Lung (tissue), 12 donors: ENCODE measurements around the gene COL16A1. TPM values are rescaled to one million over a fixed set of nuclear protein-coding genes. Genes with fewer than 3 reads are reported as not detected.

Source experiments
- ATAC-seq: fragments of 200-7000 bp; cut with Tn5 transposase; one replicate; pipeline ENCODE4 v1.9.1; 2020; ENCODE audit warnings: moderate number of reproducible peaks; ENCODE audit not compliant: insufficient read depth, low FRiP score
- DNase-seq, 3 donors: peaks; one replicate each; pipeline ENCODE4 v3.0.0-alpha.2; 2013 to 2017
- H3K27ac ChIP-seq, 2 donors: one replicate each; pipeline ENCODE4 v1.5.1; 2013; ENCODE audit warnings: mild to moderate bottlenecking in 2 of 2, moderate library complexity in 2 of 2, control low read depth in 1 of 2, inconsistent platforms in 1 of 2, low read depth in 1 of 2, low read length in 1 of 2
- H3K27me3 ChIP-seq, 3 donors: one replicate each; pipeline ENCODE4 v1.5.1; 2013; ENCODE audit warnings: low read length in 2 of 3; ENCODE audit not compliant: control insufficient read depth in 3 of 3, insufficient read depth in 3 of 3
- H3K36me3 ChIP-seq, 4 donors: one replicate each; pipeline ENCODE4 v1.5.1; 2013; ENCODE audit warnings: low read length in 4 of 4, mild to moderate bottlenecking in 1 of 4, moderate library complexity in 1 of 4; ENCODE audit not compliant: control insufficient read depth in 4 of 4, insufficient read depth in 4 of 4
- H3K4me1 ChIP-seq, 5 donors: one replicate each; pipeline ENCODE4 v1.5.1; 2013; ENCODE audit warnings: low read length in 5 of 5, mild to moderate bottlenecking in 2 of 5, moderate library complexity in 1 of 5; ENCODE audit not compliant: control insufficient read depth in 5 of 5, insufficient read depth in 5 of 5
- H3K4me3 ChIP-seq: one replicate; pipeline ENCODE4 v1.5.1; 2013; ENCODE audit warnings: mild to moderate bottlenecking, control low read depth, moderate library complexity
- H3K9ac ChIP-seq, 2 donors: one replicate each; pipeline ENCODE4 v1.5.1; 2013; ENCODE audit warnings: low read length in 2 of 2, control low read depth in 1 of 2; ENCODE audit not compliant: insufficient read depth in 1 of 2
- H3K9me3 ChIP-seq, 4 donors: one replicate each; pipeline ENCODE4 v1.5.1; 2013; ENCODE audit warnings: low read length in 3 of 4, mild to moderate bottlenecking in 1 of 4, moderate library complexity in 1 of 4; ENCODE audit not compliant: control insufficient read depth in 4 of 4, insufficient read depth in 3 of 4
- WGBS, 2 donors: extraction: QIAGEN DNeasy Blood & Tissue Kit; methylation state at CpG; one replicate each; pipeline ENCODE4 v1.1.7; 2013; 5-methylcytosine and 5-hydroxymethylcytosine counted together
- polyA plus RNA-seq, 2 donors: library from polyadenylated mRNA; stranded (reverse); fragments of 200-250 nt; gene quantifications; one replicate each; pipeline ENCODE4 v1.2.1, GENCODE V29; 2013
- total RNA-seq, 2 donors: library from RNA; depleted of rRNA in 1 of 2; stranded (reverse); fragments of >200 nt in 1 of 2; gene quantifications; one replicate each; pipeline ENCODE4 v1.2.1, GENCODE V29; 2014 to 2021
- TF ChIP-seq, protein P1 (sequence below): IDR thresholded peaks from 2 replicates; pipeline ENCODE4 v1.5.1; 2012; ENCODE audit warnings: mild to moderate bottlenecking; ENCODE audit errors: control extremely low read depth, extremely low read depth
- donor health status: control.
- donor health status: control.
- donor health status: Bipolar disorder and iron deficiency.
- donor health status: healthy.
- donor health status: DM: yes; HTN: yes; CAD: no.

Gene COL16A1
- total and polyA plus RNA-seq, 4 donors = 16.5 to 83.2 (median 43.3) TPM

DNA sequence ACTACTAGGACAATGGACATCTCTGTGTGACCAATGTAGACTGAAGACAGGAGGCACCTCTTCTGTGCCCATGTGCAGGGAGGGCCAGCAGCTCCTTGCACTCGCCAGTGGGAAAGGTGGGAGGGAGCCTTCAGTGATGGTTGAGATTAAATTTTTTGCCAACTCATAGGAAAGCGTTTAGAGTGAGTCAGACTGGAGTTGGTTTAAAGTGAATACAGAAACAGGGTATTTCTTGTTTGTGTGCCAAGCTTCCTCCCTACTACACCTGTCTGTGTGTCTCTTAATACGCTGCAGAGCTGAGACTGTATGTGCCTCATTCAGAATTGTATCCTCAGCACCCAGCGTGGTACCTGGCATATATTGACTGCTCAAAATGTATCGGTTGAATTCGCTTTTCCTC lies 13.5 kb upstream of the COL16A1 start:
- Histone ChIP-seq H3K9ac (no peak overlapping the region), H3K4me3 (no peak overlapping the region), H3K4me1 (peaks cover 0 to 32% (median 6%) of the 10 kb centered on the region in 5 donors), H3K36me3 (no peaks in the 10 kb centered on the region), H3K27ac (no peak overlapping the region), H3K9me3 (no peaks in the 10 kb centered on the region), H3K27me3 (peaks cover 0 to 6% (median 0%) of the 10 kb centered on the region in 3 donors)
- TF ChIP-seq, protein P1, sequence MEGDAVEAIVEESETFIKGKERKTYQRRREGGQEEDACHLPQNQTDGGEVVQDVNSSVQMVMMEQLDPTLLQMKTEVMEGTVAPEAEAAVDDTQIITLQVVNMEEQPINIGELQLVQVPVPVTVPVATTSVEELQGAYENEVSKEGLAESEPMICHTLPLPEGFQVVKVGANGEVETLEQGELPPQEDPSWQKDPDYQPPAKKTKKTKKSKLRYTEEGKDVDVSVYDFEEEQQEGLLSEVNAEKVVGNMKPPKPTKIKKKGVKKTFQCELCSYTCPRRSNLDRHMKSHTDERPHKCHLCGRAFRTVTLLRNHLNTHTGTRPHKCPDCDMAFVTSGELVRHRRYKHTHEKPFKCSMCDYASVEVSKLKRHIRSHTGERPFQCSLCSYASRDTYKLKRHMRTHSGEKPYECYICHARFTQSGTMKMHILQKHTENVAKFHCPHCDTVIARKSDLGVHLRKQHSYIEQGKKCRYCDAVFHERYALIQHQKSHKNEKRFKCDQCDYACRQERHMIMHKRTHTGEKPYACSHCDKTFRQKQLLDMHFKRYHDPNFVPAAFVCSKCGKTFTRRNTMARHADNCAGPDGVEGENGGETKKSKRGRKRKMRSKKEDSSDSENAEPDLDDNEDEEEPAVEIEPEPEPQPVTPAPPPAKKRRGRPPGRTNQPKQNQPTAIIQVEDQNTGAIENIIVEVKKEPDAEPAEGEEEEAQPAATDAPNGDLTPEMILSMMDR = no peak
- 65 to 74% methylated on average over 6 of the region's 6 CpGs for WGBS, 2 donors
- no peak for DNase-seq
- ATAC-seq = no peak

DNA sequence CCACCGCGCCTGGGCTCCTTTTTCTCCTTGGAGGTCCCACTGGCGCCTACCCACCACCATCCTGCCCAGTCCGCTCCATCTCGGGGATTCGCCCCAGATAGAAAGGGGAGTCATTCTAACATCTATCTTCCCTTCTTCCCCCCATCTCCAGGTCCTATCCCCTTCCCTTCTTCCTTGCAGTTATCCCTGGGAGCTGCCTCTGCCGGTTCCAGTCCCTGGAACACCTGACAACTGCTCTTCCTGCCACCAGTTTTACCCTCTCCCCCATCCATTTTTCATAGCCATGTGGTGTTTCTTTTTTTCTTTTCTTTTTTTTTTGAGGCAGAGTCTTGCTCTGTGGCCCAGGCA lies 12.0 kb upstream of the COL16A1 start:
- Histone ChIP-seq H3K27ac (no peak overlapping the region), H3K9ac (no peak overlapping the region), H3K4me3 (no peak overlapping the region), H3K4me1 (peaks cover 0 to 38% (median 8%) of the 10 kb centered on the region in 5 donors), H3K9me3 (no peaks in the 10 kb centered on the region), H3K36me3 (no peaks in the 10 kb centered on the region), H3K27me3 (peaks cover 0 to 6% (median 0%) of the 10 kb centered on the region in 3 donors)
- no peak for ATAC-seq
- TF ChIP-seq, protein P1 = no peak
- 6 to 13% methylated on average over 4 to 7 of the region's 7 CpGs for WGBS, 2 donors
- no peak for DNase-seq

DNA sequence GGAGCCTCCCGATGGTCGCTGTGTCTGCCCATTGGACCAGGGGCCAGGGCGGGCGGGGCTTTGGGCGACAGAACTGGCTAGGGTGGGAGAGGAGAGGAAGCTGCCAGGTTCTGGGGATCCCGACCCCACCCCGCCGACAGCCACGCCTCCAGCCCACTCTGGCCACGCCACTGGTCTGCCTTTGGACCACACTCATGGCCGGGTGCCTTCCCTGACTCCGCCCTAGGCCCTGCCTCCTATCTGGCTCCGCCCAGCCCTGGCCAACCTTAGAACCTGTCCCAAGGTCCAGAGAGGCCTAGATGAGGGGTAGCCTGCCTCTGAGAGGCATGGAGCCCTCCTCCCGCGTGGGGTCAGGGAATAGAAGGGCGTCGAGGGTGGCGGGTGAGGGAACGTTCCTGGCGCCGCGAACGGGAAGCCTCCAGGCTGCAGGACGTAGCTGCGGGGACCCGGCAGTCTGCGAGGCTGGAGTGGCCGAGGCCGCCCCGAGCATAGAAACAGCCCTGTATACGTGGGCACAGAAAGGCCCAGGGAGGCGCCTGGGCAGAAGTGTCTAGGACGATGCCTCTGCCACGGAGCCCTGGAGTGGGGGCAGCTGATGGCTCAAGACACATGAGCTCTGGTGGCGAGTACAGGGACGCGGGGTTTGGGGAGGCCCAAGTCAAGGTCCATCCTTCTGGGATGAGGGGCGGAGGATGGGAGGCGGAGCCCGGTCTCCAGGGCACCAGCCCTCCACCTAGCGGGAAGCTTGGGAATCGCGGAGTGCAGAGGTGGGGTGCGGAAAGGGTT lies 11.5 kb upstream of the COL16A1 start:
- no peaks in the 10 kb centered on the region for H3K36me3 ChIP-seq
- DNase-seq = peak; percentile 97 to 98 (median 98)
- H3K4me1 ChIP-seq = peaks cover 0 to 38% (median 8%) of the 10 kb centered on the region in 5 donors
- peak; percentile 92 for ATAC-seq
- H3K27ac ChIP-seq = peak overlapping the region; percentile 76 to 81
- no peak overlapping the region for H3K9ac ChIP-seq
- peaks cover 0 to 6% (median 0%) of the 10 kb centered on the region in 3 donors for H3K27me3 ChIP-seq
- H3K4me3 ChIP-seq = peak overlapping the region; percentile 2
- TF ChIP-seq, protein P1 = peak; percentile 42
- WGBS, 2 donors = 1 to 3% methylated on average over 39 to 44 of the region's 44 CpGs
- H3K9me3 ChIP-seq = no peaks in the 10 kb centered on the region
